ENCODE data around the gene SCN4A. TPM values are rescaled to one million over a fixed set of nuclear protein-coding genes. Genes with fewer than 3 reads are reported as not detected.

Gene SCN4A
- total RNA-seq, 2 donors from 2014 or later = 0.41 to 1.0 TPM

DNA sequence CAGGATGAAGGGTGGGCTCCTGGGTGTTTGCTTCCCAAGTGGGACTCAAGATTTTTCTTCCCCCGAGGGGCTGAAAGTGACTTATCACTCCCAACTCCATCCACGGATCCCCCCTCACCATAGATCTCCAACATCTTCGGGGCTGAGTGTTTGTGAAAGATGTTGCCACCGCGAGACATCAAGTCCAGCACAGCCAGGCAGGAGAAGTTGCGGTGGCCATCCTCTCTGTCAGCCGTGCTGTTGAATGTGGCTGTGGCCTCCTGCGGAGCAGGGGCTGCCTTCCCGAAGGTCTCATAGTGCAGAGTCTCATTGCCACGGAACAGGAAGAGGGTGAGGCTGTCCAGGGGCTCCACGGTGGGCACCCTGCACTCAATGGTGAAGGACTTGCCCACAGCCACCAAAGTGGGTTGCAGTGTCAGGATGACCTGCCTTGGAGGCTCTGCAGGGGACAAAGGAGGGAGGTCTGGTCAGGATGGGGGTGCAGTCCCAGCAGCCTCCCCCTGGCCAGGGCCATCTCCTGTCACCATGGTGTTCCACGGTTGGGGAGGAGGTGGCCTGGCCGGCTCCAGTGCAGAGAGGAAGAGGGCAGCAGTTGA, 30.9 kb upstream of the SCN4A start:
- ATAC-seq (no peak), DNase-seq (no peak)
- intact Hi-C loops (cut with DNase I) = no loop called here

DNA sequence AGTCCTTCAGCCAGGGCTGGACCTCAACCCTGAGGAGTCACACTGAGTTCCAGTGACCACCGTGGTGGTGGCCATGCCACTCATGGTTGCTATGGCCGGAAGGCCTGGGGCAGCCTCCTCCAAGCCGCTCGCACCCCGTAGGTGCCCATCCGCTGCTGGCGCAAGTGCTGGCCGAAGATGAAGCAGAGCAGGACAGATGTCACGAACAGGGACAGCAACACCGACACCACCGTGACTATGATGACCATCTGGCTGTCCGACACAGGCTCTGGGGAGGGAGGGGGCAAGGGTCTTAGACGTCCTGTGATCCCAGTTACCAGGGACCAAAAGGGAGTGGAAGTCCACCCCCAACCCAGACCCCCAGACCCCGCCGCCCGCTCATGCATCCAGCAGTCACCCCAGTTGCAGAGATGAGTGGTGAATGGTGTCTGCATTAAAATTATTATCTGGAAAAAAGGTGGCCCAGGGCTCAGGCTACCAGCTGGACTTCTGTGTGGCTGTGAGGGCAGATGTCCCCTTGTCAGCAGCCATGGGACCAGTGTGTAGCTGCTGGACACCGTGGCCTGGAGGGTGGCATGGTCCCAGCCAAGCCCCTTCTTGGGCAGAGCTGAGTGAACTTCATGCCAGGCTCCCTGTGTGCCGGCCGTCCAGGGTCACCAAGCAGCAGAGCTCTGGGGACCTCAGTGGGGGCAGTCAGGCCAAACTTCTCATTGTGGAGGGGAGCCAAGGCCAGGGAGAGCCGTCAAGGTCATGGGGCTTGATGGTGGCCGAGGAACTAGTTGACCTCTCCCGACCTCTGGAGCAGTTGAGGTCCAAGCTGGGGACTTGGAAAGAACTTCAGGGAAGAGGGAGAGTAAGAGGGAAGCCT, 30.2 kb upstream of the SCN4A start:
- intact Hi-C loops (cut with DNase I) = no loop called here
- DNase-seq (no peak), ATAC-seq (no peak)

DNA sequence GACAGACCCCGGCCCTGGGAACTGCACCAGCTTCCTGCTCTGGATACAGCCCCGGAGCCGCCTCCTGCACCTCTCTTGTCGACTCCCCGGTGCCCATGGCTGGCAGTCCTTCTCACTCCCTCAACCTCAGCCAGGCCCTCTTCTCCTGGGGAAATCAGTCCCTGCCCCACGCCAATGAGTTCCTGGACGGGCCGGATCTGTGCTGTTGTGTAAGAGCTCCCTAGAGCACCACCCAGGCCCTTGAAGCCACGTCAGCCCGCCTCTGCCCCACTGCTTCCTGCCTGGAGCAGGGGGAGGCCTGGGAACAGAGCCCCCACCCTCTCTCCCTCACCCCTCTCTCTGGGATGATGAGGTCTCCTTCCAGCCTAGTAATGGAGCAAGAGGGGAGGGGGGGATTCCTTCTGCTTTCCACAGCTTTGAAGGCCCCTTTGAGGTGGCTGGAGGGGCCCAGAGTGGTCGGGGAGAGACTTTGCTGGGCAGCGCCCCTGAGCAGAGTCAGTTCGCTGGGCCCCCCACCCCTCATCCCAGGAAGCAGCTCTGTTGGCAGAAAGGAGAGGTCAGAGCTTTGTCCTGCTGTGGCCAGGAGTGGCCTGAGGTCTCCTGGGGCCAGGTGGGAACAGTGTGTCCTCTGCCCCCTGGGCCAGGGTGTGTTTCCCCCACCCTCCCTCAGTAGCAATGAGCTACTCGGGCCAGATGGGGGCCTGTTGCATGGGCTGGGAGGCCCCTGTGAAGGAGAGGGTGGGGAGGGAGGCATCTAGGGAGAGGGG, 29.2 kb upstream of the SCN4A start:
- intact Hi-C loops (cut with DNase I) = no loop called here
- ATAC-seq = peak; percentile 47 to 77
- peak; percentile 88 for DNase-seq

DNA sequence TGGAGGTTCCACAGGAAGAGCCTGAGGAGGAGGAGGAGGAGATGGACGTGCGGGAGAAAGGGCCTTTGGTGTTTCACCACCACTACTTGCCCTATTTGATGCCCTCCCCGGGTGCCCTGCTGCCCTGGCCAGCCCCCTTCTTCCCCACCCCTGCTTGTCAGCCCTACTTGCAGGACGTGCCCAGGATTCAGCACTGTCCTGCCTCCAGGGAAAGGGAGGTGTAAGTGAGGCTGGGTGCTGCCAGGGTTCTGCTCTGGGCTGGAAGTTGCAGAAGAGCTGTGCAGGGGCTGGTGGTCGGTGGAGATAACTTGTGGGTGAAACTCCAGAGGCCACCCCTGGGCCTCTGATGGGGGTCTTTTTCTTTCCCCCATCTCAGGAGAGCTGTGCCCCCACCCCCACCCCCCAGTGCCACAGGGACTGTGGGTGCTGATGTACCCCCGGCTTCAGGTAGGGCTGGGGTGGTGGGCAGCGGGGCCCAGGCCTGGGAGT, 28.4 kb upstream of the SCN4A start:
- ATAC-seq (no peak), DNase-seq (no peak)
- intact Hi-C loops (cut with DNase I) = no loop called here

DNA sequence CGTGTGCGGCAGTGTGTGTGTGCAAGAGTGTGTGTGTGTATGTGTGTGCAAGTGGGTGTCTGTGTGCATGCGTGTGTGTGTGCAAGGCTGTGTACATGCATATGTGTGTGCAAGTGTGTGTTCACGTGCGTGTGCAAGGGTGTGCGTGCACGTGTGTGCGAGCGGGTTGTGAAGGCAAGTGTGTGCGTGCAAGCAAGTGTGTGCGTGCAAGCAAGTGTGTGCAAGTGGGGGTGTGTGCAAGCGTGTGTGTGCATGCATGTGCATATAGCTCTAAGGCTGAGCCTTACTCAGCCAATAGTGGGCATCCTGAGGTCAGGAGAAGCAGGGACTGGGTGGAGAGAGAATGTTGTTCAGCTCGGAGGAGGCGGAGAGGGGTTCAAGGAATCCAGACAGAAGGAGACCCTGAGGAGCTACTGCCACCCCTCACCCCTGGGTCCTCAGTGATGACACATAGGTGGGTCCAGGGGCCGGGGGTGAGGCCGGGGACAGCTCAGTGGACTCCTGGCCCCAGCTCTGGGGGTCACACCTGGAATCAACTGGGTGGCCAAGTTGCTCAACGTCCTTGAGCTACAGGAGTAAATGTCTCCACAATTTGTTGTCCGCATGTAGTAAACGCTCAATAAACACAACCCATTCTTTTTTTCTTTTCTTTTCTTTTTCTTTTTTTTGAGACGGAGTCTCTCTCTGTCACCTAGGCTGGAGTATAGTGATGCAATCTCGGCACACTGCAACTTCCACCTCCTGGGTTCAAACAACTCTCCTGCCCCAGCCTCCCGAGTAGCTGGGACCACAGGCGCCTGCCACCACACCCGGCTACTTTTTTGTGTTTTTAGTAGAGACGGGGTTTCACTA, 27.2 kb upstream of the SCN4A start:
- DNase-seq = no peak
- ATAC-seq = no peak
- intact Hi-C loops (cut with DNase I) = no loop called here

DNA sequence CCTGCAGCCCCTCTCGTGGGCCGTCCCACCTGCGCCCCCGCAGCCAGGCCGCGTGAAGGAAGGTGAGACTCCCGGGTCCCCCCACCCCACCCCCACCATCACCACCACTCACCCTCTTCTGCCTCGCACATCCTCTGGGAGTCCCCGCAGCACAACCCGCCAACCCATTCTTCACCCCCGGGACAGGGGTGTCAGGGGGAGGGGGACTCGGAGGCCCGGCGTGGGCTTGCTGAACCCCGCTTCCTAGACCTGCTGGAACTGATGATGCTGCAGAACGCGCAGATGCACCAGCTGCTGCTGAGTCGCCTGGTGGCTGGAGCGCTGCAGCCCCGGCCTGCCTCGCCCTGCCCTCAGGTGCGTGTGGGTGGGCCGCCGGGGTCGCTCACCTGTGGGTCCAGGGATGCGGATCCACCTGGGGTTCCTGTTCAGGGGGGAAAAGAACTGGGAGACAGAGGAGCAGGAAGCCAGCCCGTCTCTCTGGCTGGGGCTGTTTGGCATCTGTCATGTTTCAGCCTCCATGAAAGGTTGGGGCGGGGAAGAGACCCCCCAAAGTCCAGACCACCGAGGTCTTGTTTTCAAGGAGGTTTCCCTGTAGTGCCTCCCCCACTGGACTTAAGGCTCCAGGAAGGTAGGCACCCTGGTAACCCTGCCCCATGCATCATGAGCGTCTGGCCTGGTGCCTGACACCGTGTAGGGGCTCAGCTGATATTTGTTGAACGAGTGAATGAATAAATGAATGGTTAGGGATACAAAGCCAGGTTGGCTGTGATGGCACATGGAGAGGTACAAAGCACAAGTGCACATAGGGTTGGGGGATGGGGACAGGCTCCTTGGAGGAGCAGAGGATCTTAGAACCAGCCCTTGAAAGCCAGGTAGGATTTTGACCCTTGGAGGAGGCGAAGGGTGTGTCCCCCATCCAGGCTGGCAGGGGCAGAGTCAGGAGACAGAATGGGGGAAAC, 26.3 kb upstream of the SCN4A start:
- ATAC-seq = no peak
- intact Hi-C loops (cut with DNase I) = no loop called here
- no peak for DNase-seq

DNA sequence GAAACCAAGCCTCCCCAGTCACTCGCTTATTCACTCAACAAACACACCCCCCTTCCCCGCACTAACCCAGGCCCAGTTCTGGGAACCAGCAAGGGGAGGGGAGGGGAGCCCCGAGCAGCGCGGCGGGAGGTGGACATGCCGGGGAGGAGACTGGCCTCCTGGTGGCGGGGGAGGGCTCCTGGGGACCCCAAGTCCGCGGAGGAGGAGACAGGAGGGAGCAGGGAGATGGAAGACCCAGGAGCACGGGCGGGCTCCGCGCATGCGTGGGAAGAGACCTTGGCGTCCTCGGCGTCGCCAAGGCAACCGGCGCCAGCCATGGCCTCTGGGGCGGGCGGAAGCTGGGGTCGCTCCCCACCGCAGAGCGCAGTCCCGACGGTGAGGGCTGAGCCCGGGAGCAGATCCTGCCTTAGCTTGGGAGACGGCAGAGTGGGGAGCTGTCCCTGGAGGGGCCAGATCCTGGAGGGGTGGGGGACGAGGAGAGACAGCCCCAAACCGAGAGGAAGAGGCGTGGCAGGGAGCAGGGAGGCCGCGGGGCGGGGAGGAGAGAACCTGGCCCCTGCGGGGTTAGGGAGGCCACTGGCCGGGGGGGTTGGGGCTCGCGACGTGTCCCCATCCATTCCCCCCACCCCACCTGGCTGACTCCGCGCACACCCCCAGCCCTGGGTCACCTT, 25.5 kb upstream of the SCN4A start, which contains the start of gene PRR29:
Gene PRR29, plus strand, starts transcription at position 302 of the 671 bp plus-strand sequence. Its CDS starts 14 bp downstream, at position 316.
- intact Hi-C loops (cut with DNase I) = no loop called here
- peak; percentile 65 to 74 for ATAC-seq

DNA sequence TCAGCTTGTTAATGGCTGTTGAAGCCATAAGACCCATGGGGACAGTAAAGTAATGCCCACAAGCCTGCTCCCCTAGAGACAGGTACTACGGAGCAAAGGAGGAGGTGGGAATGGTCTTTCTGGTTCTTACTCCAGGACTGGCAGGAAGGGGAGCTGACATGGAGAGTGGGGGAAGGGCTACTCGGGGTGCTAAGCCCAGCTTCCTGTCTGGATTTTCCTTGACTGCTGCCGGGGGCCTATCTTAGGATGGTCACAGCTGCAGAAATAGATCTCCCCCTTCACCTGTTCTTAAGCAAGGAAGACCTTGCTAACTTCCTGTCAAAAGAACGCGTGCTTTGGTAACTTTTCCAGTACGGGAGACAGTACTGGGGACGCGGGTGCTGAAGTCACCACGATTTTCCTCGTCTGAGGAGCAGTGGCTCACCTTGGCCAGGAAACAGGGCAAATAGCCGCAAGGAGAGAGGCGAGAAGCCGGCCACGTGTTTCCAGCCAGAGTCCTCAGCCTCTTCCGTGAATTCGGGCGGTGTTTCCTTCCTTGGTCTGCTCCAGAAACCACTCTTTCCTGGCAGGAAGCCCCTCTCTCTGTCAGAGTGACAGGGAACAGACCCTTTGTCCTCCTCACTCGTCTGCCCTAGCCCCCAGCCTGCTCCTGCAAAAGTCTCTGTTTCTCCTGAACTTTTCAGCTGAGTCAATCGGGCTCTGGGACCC, 24.8 kb upstream of the SCN4A start:
- DNase-seq (no peak), ATAC-seq (peak in 1 of 2 donors; percentile 7)
- intact Hi-C loops (cut with DNase I) = no loop called here

More for the DNA sequence above, 25.5 kb upstream of the SCN4A start, which contains the start of gene PRR29:
- DNase-seq = peak; percentile 84

DNA sequence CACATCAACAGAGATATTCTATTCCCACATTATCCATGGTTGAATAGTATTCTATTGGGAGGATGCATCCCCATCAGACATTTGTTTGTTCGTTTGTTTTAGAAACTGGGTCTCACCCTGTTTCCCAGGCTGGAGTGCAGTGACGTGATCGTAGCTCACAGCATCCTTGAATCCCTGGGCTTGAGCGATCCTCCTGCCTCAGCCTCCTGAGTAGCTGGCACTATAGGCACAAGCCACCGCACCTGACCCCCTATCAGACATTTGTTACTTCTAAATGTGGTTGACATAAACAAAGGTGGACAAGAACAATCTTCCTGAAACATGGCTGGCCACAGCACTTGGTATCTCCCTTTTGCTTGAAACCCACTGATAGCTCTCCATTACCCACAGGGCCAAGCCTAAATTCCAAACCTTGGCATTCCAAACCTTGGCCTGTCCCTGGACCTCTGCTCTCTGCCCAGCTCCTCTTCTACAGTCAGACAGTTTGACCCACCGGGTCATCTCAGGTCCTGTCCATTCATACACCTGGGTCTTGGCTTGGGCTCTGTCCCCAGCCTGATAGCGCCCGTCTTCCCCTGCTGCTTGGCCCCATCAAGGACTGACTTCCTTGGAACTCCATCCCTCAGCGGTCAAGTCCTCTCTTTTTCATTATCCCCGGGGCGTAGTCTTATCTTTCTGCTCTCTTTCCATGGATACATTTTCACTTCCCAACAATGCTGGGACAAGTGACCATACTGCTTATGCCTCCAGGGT, 23.9 kb upstream of the SCN4A start:
- intact Hi-C loops (cut with DNase I) = no loop called here
- DNase-seq = no peak

DNA sequence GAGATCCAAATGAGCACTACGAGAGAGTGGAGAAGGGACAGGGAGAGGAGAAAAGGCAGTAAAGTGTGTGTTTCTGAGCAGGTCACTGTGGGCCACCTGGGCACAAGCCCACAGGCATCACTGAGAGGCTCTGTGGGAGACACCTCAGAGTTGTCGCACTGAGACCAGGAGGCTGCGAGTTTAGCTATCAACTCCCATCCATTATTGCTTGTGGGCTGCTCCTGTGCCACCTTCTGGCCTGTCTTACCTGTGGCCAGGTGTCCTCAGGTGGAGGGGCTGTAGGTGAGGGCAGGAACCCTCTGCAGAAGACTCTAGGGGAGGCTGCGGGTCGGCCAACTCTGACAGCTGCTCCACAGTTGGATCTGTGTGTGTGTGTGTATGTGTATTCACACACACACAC, 22.9 kb upstream of the SCN4A start:
- ATAC-seq (no peak), DNase-seq (no peak)
- intact Hi-C loops (cut with DNase I) = no loop called here

More for the DNA sequence above, 23.9 kb upstream of the SCN4A start:
- no peak for ATAC-seq

DNA sequence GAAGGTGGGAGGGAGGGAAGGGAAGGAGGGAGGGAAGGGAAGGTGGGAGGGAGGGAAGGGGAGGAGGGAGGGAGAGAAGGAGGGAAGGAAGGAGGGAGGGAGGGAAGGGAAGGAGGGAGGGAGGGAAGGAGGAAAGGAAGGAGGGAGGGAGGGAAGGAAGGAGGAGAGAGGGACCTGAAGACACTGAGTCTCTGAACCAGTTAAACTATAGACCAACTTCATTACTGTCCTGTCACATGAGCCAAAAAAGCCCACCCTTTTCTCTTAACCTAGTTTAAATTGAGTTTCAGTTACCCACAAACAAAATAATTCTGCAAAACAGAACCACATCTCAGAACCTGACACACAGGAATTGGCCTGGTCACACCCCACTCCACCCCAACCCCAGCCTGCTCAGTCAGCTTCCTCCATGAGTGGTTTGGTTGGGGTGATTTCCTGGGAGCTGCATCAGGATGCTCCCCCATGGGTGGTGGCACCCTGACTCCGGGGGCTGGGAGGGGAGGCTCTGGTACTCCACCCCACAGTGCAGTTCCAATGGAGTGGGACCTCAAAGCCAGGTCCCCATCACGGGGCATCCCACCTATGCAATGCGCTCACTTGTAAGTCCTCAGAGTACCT, 20.8 kb upstream of the SCN4A start:
- DNase-seq = no peak
- intact Hi-C loops (cut with DNase I) = loop anchor here in 1 of 2 donors (5.0 kb wide), 1 partner anchor 76 kb away; the partner anchor contains the start of gene GH1
- ATAC-seq = no peak

DNA sequence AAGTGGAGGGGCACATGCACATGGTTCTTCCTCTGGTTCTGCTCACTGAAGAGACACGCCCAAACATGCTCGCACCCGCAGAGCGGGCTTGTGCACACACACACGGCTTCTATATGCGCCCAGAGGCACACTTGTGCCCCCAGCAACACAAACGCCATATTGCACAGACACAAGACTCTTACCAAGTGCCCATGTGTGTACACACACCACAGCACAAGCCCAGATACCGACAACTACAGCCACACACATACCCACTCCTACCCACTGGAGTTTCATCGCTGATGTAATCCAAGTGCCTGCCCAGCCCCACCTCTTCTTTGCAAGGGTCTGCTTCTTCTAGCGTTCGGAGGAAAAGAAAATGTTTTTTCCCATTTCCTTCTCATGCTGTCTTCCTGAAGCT, 18.9 kb upstream of the SCN4A start:
- intact Hi-C loops (cut with DNase I) = loop anchor here (2.0 to 5.0 kb wide), 2 partner anchors 73 to 74 kb away; partner anchors contain the start of gene GH1 (in 2 of the 2)
- ATAC-seq (no peak), DNase-seq (no peak)

DNA sequence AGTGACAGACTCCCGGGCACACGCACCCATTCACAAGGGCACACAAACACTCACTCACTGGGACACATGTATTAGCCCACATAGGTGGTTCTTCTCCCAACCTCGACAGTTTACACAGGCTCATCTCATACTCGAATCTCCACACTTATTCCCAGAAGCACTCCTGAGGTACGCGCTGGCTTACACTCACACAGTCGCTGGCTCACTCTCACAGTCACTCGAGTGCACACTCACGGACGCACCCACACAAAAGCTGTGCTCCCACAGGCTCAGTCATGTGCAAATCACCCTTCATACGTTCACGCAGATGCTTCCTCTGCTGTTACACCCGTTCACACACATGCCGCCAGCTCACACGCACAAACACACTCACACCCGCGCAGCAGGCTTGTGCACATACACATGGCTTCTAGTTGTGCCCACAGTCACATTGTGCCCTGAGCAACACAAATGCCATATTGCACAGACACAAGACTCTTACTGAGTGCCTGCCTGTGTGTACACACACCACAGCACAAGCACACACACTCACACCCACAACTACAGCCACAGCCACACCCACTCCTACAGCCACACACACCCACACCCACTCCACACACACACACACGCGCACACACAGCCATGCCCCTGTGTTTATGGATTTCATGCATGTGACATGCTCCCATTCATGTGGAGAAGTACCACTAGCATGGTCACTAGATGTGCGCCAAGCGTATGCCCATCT, 17.1 kb upstream of the SCN4A start:
- intact Hi-C loops (cut with DNase I) = loop anchor here (2.0 to 5.0 kb wide), 3 partner anchors 37 to 72 kb away; partner anchors contain the start of gene GH1 (in 2 of the 2)
- no peak for DNase-seq
- no peak for ATAC-seq
